Measurements from ENCODE around the gene MAN2B1.
"Not testable (repeated sequence)": the region's sequence is repeated elsewhere in the genome, so short reads cannot be mapped to it uniquely, and the experiment has no call there.

The MAN2B1 gene

GRCh38 chr19:12665281-12665573, 1.3 kb downstream of the MAN2B1 start:
- in situ Hi-C loops (cut with HindIII; ENCODE audit: low pct_unique_long_range_greater_than_20kb, low sequenced_read_pairs): no loop called here
- TF ChIP-seq JUND (IDR thresholded peaks at IDR 0.05; ENCODE audit: low read depth): no peak
- no peak for DNase-seq (ENCODE audit: low read depth in 1 of 2, low spot score in 1 of 2)

- DNase-seq (ENCODE audit: low read depth in 1 of 2, low spot score in 1 of 2): peak in 1 of 2 experiments; percentile 87
- no peak for TF ChIP-seq JUND (IDR thresholded peaks at IDR 0.05; ENCODE audit: low read depth)
- in situ Hi-C loops (cut with HindIII; ENCODE audit: low pct_unique_long_range_greater_than_20kb, low sequenced_read_pairs): no loop called here
These were observed 1.9 kb downstream of the MAN2B1 start for GRCh38 chr19:12664406-12665280.

GRCh38 chr19:12660980-12661379, 5.6 kb downstream of the MAN2B1 start:
- in situ Hi-C loops (cut with HindIII; ENCODE audit: low pct_unique_long_range_greater_than_20kb, low sequenced_read_pairs): no loop called here
- no peak for DNase-seq (ENCODE audit: low read depth in 1 of 2, low spot score in 1 of 2)
- no peak for TF ChIP-seq JUND (IDR thresholded peaks at IDR 0.05; ENCODE audit: low read depth)

- in situ Hi-C loops (cut with HindIII; ENCODE audit: low pct_unique_long_range_greater_than_20kb, low sequenced_read_pairs): no loop called here
- no peak for TF ChIP-seq JUND (IDR thresholded peaks at IDR 0.05; ENCODE audit: low read depth)
- no peak for DNase-seq (ENCODE audit: low read depth in 1 of 2, low spot score in 1 of 2)
These were observed 8.6 kb downstream of the MAN2B1 start for GRCh38 chr19:12657966-12658365.

DNA sequence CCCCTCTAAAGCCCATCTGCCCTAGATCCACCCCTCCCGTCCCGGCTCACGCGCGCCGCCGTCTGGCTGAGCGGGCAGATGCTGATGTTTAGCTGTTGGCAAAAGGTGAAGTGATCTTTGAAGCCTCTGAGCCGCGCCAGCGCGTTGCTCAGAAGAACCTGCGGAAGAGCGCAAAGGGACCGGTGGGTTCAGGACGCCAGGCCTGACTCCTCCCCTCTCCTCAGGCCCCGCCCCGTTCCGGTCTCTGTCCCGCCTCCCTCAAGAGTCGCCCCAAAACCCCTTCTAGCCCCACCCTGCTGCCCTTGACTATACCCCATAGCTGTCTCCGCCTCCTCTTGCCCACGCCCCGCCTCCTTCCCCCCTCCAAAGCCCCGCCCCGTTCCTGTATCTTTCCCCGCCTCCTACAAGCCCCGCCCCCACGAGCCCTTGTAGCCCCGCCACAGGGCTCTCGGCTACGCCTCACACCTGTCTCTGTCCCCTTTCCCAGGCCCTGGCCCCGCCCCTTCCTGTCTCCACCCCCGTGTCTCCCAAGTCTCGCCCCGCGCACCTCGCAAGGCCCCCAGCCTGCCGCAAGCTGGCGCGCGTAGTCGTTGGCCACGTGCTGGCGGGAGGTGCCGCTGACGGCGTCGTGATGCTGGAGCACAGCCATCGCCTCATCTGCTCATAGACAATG, 9.5 kb downstream of the MAN2B1 start:
- in situ Hi-C loops (cut with HindIII; ENCODE audit: low pct_unique_long_range_greater_than_20kb, low sequenced_read_pairs): no loop called here
- no peak for DNase-seq (ENCODE audit: low read depth in 1 of 2, low spot score in 1 of 2)
- no peak for TF ChIP-seq JUND (IDR thresholded peaks at IDR 0.05; ENCODE audit: low read depth)

GRCh38 chr19:12655546-12655945, 11.0 kb downstream of the MAN2B1 start:
- TF ChIP-seq JUND (IDR thresholded peaks at IDR 0.05; ENCODE audit: low read depth): no peak
- in situ Hi-C loops (cut with HindIII; ENCODE audit: low pct_unique_long_range_greater_than_20kb, low sequenced_read_pairs): no loop called here
- no peak for DNase-seq (ENCODE audit: low read depth in 1 of 2, low spot score in 1 of 2)

- DNase-seq (ENCODE audit: low read depth in 1 of 2, low spot score in 1 of 2): no peak
- TF ChIP-seq JUND (IDR thresholded peaks at IDR 0.05; ENCODE audit: low read depth): no peak
These were observed 14.3 kb downstream of the MAN2B1 start for GRCh38 chr19:12652219-12652618.

GRCh38 chr19:12649941-12650340, 16.6 kb downstream of the MAN2B1 start:
- in situ Hi-C loops (cut with HindIII; ENCODE audit: low pct_unique_long_range_greater_than_20kb, low sequenced_read_pairs): no loop called here

More at GRCh38 chr19:12652219-12652618, 14.3 kb downstream of the MAN2B1 start:
- in situ Hi-C loops (cut with HindIII; ENCODE audit: low pct_unique_long_range_greater_than_20kb, low sequenced_read_pairs): no loop called here

DNA sequence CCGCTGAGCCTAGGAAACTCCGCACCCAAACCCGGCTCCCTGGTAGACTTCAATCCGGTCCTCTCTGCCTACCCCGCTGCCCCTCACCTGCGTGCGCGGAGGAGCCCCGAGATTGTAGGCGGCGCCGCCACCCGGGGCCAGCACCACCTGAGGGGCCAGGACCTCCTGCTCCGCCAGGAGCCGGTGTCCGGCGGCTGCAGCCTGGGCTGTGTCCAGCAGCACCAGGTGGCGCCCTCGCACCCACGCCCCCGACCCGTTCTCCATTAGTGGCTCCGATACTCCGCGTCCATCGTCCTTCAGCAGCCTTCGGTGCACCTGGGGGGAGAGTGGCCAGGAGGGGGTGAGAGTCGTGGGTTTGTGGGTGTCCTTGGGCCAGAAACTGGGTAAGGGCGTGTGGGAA, 18.5 kb downstream of the MAN2B1 start:
- in situ Hi-C loops (cut with HindIII; ENCODE audit: low pct_unique_long_range_greater_than_20kb, low sequenced_read_pairs): no loop called here
- no peak for DNase-seq (ENCODE audit: low read depth in 1 of 2, low spot score in 1 of 2)
- TF ChIP-seq JUND (IDR thresholded peaks at IDR 0.05; ENCODE audit: low read depth): no peak

More at GRCh38 chr19:12649941-12650340, 16.6 kb downstream of the MAN2B1 start:
- no peak for TF ChIP-seq JUND (IDR thresholded peaks at IDR 0.05; ENCODE audit: low read depth)
- no peak for DNase-seq (ENCODE audit: low read depth in 1 of 2, low spot score in 1 of 2)

- TF ChIP-seq JUND (IDR thresholded peaks at IDR 0.05; ENCODE audit: low read depth): no peak
- in situ Hi-C loops (cut with HindIII; ENCODE audit: low pct_unique_long_range_greater_than_20kb, low sequenced_read_pairs): no loop called here
- DNase-seq (ENCODE audit: low read depth in 1 of 2, low spot score in 1 of 2): no peak
These were observed 19.0 kb downstream of the MAN2B1 start for GRCh38 chr19:12647490-12648071.

GRCh38 chr19:12647047-12647446, 19.5 kb downstream of the MAN2B1 start:
- in situ Hi-C loops (cut with HindIII; ENCODE audit: low pct_unique_long_range_greater_than_20kb, low sequenced_read_pairs): no loop called here
- no peak for DNase-seq (ENCODE audit: low read depth in 1 of 2, low spot score in 1 of 2)
- no peak for TF ChIP-seq JUND (IDR thresholded peaks at IDR 0.05; ENCODE audit: low read depth)

DNA sequence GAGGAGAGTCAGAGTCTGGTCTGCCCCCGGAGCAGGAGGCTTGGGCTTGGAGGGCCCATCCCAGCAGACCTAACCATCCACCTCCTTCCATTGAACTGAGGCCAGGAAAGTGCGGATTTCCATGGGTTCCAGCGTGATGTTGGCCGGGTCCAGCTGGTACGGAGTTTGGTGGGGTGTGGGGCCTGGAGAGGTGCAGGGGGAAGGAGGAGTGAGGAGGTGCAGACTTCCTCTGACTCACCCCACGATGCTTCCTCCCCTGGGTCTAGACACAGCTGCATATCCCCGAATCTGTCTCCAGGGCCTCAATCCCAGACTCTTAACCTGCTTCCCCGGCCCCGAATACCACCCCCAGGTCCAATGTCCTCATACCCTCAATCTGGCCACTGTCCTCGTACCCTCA, 20.0 kb downstream of the MAN2B1 start:
- in situ Hi-C loops (cut with HindIII; ENCODE audit: low pct_unique_long_range_greater_than_20kb, low sequenced_read_pairs): no loop called here
- DNase-seq (ENCODE audit: low read depth in 1 of 2, low spot score in 1 of 2): no peak
- TF ChIP-seq JUND (IDR thresholded peaks at IDR 0.05; ENCODE audit: low read depth): no peak

DNA sequence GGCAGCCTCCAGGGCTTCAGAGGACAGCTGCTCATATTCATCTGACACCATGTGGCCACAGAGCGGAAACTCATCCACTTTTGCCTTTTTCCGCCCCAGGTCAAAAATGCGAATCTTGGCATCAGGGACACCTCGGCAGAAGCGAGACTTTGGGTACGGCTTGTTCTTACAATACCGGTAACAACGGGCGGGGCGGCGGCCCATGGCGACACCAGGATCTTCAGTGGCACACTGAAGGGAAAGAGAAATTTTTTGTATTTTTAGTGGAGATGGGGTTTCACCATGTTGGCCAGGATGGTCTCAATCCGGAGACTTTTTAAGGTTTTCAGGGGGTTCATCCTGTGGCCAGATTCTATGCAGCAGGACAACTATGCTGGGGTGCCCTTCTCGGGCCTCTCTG, 22.8 kb downstream of the MAN2B1 start:
- DNase-seq (ENCODE audit: low read depth in 1 of 2, low spot score in 1 of 2); in situ Hi-C loops (cut with HindIII; ENCODE audit: low pct_unique_long_range_greater_than_20kb, low sequenced_read_pairs): not testable (repeated sequence)
